Measurements from ENCODE around the gene BAIAP3. TPM values are rescaled to one million over a fixed set of nuclear protein-coding genes. Genes with fewer than 3 reads are reported as not detected.
A peak's percentile ranks its signal among the peaks of the same experiment; 100 is the strongest.

BAIAP3 gene
- total and polyA plus RNA-seq, 2 experiments from 2014 or later = 0.23 to 0.86 TPM

GRCh38 chr16:1357906-1358566, 24.6 kb downstream of the BAIAP3 start:
- H2AFZ ChIP-seq = no peak overlapping the region
- TF ChIP-seq EZH2 (IDR thresholded peaks at IDR 0.05; ENCODE audit: insufficient read depth, poor library complexity, severe bottlenecking) (no peak), EZH2phosphoT487 (IDR thresholded peaks at IDR 0.05; ENCODE audit: insufficient read depth, low read depth) (no peak)
- peaks cover 2% of the 10 kb centered on the region; the same call in 1 of the 2 replicates for H3K4me1 ChIP-seq (ENCODE audit: insufficient read depth)
- no peaks in the 10 kb centered on the region for H3K27me3 ChIP-seq (replicated peaks; ENCODE audit: insufficient read depth)
- H3K9me3 ChIP-seq (ENCODE audit: low read depth) = no peaks in the 10 kb centered on the region
- H3F3A ChIP-seq (ENCODE audit: insufficient read depth) = no peaks in the 10 kb centered on the region
- H4K20me1 ChIP-seq (ENCODE audit: insufficient read depth) = no peaks in the 10 kb centered on the region
- no peak overlapping the region for H3K4me2 ChIP-seq (ENCODE audit: unreplicated experiment)
- H3K4me3 ChIP-seq = no peak overlapping the region
- H3K36me3 ChIP-seq (ENCODE audit: low read depth) = peaks cover 4% of the 10 kb centered on the region; the same call in 1 of the 2 replicates
- H3K27ac ChIP-seq = no peak overlapping the region
- H3K9ac ChIP-seq = no peak overlapping the region
- peak; percentile 36 for DNase-seq
- H3K79me2 ChIP-seq (ENCODE audit: insufficient read depth) = peaks cover 98% of the 10 kb centered on the region
- in situ Hi-C loops (cut with MboI) = no loop called here
- WGBS, 2 experiments (ENCODE audit: low coverage in 1 of 2, low lambda C conversion rate in 2 of 2, missing lambda C conversion rate in 2 of 2) = 66 to 74% methylated on average over 12 to 19 of the region's 19 CpGs
- H3K9me2 ChIP-seq (ENCODE audit: insufficient read depth) = no peaks in the 10 kb centered on the region

DNA sequence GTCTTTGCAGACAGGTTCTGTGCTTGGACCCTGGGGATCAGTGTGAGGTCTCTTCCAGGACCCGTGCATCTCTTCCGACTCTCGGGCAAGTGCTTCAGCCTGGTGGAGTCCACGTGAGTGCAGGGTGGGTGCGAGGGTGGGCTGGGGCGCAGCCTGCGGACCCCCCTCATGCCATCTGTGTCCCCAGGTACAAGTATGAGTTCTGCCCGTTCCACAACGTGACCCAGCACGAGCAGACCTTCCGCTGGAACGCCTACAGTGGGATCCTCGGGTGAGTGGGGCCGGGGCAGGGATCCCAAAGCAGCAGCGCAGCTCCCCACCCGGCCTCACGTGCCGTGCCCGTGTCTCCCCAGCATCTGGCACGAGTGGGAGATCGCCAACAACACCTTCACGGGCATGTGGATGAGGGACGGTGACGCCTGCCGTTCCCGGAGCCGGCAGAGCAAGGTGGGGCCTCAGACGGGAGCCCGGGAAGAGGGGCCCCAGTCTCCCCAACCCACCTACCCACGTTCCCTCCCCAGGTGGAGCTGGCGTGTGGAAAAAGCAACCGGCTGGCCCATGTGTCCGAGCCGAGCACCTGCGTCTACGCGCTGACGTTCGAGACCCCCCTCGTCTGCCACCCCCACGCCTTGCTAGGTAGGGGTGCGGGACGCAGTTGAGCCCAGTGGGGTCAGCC, 28.4 kb downstream of the BAIAP3 start:
- no peaks in the 10 kb centered on the region for H4K20me1 ChIP-seq (ENCODE audit: insufficient read depth)
- TF ChIP-seq EZH2phosphoT487 (IDR thresholded peaks at IDR 0.05; ENCODE audit: insufficient read depth, low read depth) (no peak), EZH2 (IDR thresholded peaks at IDR 0.05; ENCODE audit: insufficient read depth, poor library complexity, severe bottlenecking) (no peak)
- in situ Hi-C loops (cut with MboI) = no loop called here
- H3K4me2 ChIP-seq (ENCODE audit: unreplicated experiment) = no peak overlapping the region
- no peaks in the 10 kb centered on the region for H3K27me3 ChIP-seq (replicated peaks; ENCODE audit: insufficient read depth)
- H3K9me2 ChIP-seq (ENCODE audit: insufficient read depth) = no peaks in the 10 kb centered on the region
- peaks cover 69% of the 10 kb centered on the region for H3K79me2 ChIP-seq (ENCODE audit: insufficient read depth)
- H3K4me1 ChIP-seq (ENCODE audit: insufficient read depth) = no peaks in the 10 kb centered on the region
- DNase-seq = no peak
- H2AFZ ChIP-seq = no peak overlapping the region
- H3K27ac ChIP-seq = no peak overlapping the region
- H3K36me3 ChIP-seq (ENCODE audit: low read depth) = peaks cover 14% of the 10 kb centered on the region
- no peaks in the 10 kb centered on the region for H3K9me3 ChIP-seq (ENCODE audit: low read depth)
- no peak overlapping the region for H3K9ac ChIP-seq
- H3F3A ChIP-seq (ENCODE audit: insufficient read depth) = no peaks in the 10 kb centered on the region
- WGBS, 2 experiments (ENCODE audit: low coverage in 1 of 2, low lambda C conversion rate in 2 of 2, missing lambda C conversion rate in 2 of 2) = 91% methylated on average over 32 to 43 of the region's 43 CpGs
- no peak overlapping the region for H3K4me3 ChIP-seq

DNA sequence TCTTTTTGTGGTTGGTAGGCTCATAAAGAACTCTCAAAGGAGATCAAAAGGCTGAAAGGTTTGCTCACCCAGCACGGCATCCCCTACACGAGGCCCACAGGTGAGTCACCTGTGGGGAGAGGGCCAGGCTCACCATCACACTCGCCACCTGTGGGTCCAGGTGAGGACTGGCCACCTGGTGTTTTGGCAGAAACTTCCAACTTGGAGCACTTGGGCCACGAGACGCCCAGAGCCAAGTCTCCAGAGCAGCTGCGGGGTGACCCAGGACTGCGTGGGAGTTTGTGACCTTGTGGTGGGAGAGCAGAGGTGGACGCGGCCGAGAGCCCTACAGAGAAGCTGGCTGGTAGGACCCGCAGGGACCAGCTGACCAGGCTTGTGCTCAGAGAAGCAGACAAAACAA, 29.4 kb downstream of the BAIAP3 start:
- H3K9me3 ChIP-seq (ENCODE audit: low read depth) = no peaks in the 10 kb centered on the region
- no peaks in the 10 kb centered on the region for H3K9me2 ChIP-seq (ENCODE audit: insufficient read depth)
- DNase-seq = no peak
- H3K36me3 ChIP-seq (ENCODE audit: low read depth) = peaks cover 14% of the 10 kb centered on the region
- H2AFZ ChIP-seq = no peak overlapping the region
- in situ Hi-C loops (cut with MboI) = no loop called here
- no peak overlapping the region for H3K9ac ChIP-seq
- 93 to 94% methylated on average over 11 of the region's 11 CpGs for WGBS, 2 experiments (ENCODE audit: low coverage in 1 of 2, low lambda C conversion rate in 2 of 2, missing lambda C conversion rate in 2 of 2)
- H3F3A ChIP-seq (ENCODE audit: insufficient read depth) = no peaks in the 10 kb centered on the region
- H3K4me2 ChIP-seq (ENCODE audit: unreplicated experiment) = no peak overlapping the region
- no peaks in the 10 kb centered on the region for H3K4me1 ChIP-seq (ENCODE audit: insufficient read depth)
- peaks cover 61% of the 10 kb centered on the region for H3K79me2 ChIP-seq (ENCODE audit: insufficient read depth)
- H4K20me1 ChIP-seq (ENCODE audit: insufficient read depth) = no peaks in the 10 kb centered on the region
- H3K27me3 ChIP-seq (replicated peaks; ENCODE audit: insufficient read depth) = no peaks in the 10 kb centered on the region
- H3K27ac ChIP-seq = no peak overlapping the region
- no peak overlapping the region for H3K4me3 ChIP-seq
- TF ChIP-seq EZH2phosphoT487 (IDR thresholded peaks at IDR 0.05; ENCODE audit: insufficient read depth, low read depth) = no peak

GRCh38 chr16:1363501-1364041, 30.1 kb downstream of the BAIAP3 start:
- Histone ChIP-seq H4K20me1 (ENCODE audit: insufficient read depth) (no peaks in the 10 kb centered on the region), H3K4me3 (no peak overlapping the region), H3K4me2 (ENCODE audit: unreplicated experiment) (no peak overlapping the region), H3K9ac (no peak overlapping the region), H3K27me3 (replicated peaks; ENCODE audit: insufficient read depth) (no peaks in the 10 kb centered on the region), H3K9me2 (ENCODE audit: insufficient read depth) (no peaks in the 10 kb centered on the region), H3K4me1 (ENCODE audit: insufficient read depth) (no peaks in the 10 kb centered on the region), H3K36me3 (ENCODE audit: low read depth) (peaks cover 14% of the 10 kb centered on the region), H2AFZ (no peak overlapping the region), H3F3A (ENCODE audit: insufficient read depth) (no peaks in the 10 kb centered on the region), H3K79me2 (ENCODE audit: insufficient read depth) (peaks cover 53% of the 10 kb centered on the region), H3K9me3 (ENCODE audit: low read depth) (no peaks in the 10 kb centered on the region), H3K27ac (no peak overlapping the region)
- 67 to 71% methylated on average over 18 of the region's 18 CpGs for WGBS, 2 experiments (ENCODE audit: low coverage in 1 of 2, low lambda C conversion rate in 2 of 2, missing lambda C conversion rate in 2 of 2)
- in situ Hi-C loops (cut with MboI) = no loop called here
- TF ChIP-seq EZH2 (IDR thresholded peaks at IDR 0.05; ENCODE audit: insufficient read depth, poor library complexity, severe bottlenecking) = no peak
- peak; percentile 67 for DNase-seq
